Ishikawa (cell line): ENCODE results near the gene TSPEAR.

ENCODE experiments used
- CEBPB ChIP-seq: IDR thresholded peaks from 2 replicates; pipeline ENCODE4 v1.6.1; 2012
- EGR1 ChIP-seq: IDR thresholded peaks from 2 replicates; pipeline ENCODE4 v1.6.1; 2012
- RAD21 ChIP-seq: IDR thresholded peaks from 2 replicates; pipeline ENCODE4 v1.6.1; 2012; ENCODE audit warnings: low read depth
- ZBTB7A ChIP-seq: IDR thresholded peaks from 2 replicates; pipeline ENCODE4 v1.6.1; 2012; ENCODE audit warnings: low read depth
- TF ChIP-seq, protein P1 (sequence below): IDR thresholded peaks from 2 replicates; pipeline ENCODE4 v1.6.1; 2012
- TF ChIP-seq, protein P2 (sequence below): IDR thresholded peaks from 2 replicates; pipeline ENCODE4 v1.6.1; 2012

DNA sequence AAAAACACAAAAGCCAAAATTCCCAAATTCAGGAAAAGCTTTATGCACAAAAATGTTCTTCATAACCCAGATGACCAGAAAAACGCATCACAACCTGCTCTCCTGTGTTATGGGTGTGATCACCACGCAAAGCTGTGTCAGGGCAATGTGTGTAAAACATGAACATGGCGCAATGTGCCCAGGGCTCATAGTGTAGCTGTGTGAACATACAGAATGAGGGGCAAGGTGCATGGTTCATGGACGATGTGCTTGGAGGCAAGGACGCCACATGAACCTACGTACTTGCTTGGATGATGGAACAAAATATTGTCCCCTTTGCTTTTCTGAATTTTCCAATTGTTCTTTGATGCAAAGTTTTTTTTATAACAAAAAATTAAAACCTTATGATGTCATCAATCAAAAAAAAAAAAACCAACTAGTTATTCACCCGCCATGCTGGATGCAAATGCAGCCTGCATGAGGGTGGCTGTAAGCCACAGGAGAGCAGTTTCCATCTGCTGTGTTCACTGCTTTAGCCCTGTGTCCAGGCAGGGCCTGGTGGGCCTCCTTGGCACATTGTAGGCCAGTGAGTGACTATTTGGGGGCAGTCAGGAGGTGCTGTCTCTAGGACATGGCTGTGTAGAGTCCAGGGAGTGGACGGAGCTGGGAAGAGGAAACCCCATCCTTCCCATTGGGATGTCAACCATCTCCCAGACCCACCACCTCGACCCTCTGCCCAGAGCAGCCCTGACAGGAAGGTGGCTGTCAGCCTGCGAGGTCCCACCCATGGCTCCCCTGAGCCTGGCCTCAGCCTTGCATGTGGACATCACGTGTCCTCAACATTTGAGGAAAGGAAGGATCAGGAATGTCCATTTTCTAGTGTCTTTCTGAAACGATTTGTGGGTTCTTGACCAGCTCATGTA is 185.0 kb downstream of the TSPEAR start:
- no peak for TF ChIP-seq RAD21
- no peak for TF ChIP-seq CEBPB
- TF ChIP-seq ZBTB7A: no peak
- TF ChIP-seq, protein P1, sequence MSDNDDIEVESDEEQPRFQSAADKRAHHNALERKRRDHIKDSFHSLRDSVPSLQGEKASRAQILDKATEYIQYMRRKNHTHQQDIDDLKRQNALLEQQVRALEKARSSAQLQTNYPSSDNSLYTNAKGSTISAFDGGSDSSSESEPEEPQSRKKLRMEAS: no peak
- no peak for TF ChIP-seq EGR1
- TF ChIP-seq, protein P2, sequence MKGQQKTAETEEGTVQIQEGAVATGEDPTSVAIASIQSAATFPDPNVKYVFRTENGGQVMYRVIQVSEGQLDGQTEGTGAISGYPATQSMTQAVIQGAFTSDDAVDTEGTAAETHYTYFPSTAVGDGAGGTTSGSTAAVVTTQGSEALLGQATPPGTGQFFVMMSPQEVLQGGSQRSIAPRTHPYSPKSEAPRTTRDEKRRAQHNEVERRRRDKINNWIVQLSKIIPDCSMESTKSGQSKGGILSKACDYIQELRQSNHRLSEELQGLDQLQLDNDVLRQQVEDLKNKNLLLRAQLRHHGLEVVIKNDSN: no peak
